ENCODE data around the gene LEMD2. TPM values are rescaled to one million over a fixed set of nuclear protein-coding genes. Genes with fewer than 3 reads are reported as not detected.

Gene LEMD2
- total RNA-seq, 1 experiment from 2014 or later, result 65.1 TPM

DNA sequence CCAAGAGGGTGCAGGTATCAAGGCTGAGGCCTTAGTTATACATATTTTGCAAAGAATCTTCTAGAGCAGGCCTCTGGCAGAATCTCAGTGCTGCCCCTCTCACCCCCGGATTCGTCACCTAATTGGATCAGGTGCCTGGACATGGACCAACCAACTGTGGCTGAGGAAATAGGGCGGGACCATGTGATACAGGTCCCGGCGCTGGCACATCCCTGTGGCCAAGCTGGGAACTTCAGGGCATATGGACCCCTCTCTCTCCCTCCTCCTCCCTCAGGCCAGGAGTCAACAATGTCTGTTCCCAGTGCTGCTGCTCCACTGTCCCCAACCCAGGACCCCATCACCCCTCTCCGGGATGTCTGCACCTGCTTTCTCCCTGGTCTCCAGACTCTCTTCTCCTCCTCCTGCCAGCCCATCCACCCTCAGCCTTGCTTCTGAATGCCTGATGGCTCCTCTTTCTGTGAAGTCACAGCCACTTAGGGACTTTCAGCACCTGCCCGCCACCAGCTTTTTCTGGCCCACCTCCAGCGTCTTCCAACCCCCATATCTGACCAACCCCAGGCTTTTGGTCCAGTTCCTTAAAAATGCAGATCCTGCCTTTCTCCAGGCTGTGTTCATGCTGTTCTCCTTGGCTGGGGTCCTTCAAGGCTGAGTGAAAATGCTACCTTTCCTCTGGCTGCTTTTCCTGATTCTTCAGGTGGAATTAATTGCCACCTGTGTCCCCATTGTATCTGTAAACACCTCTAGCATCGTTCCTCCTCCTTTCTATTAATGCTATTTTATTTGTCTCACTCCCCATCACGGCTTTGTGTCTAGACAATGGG lies 33.9 kb upstream of the LEMD2 start:
- peak; percentile 74 for DNase-seq (ENCODE audit: low spot score)
- in situ Hi-C loops (cut with HindIII; ENCODE audit: low sequenced_read_pairs), result no loop called here

DNA sequence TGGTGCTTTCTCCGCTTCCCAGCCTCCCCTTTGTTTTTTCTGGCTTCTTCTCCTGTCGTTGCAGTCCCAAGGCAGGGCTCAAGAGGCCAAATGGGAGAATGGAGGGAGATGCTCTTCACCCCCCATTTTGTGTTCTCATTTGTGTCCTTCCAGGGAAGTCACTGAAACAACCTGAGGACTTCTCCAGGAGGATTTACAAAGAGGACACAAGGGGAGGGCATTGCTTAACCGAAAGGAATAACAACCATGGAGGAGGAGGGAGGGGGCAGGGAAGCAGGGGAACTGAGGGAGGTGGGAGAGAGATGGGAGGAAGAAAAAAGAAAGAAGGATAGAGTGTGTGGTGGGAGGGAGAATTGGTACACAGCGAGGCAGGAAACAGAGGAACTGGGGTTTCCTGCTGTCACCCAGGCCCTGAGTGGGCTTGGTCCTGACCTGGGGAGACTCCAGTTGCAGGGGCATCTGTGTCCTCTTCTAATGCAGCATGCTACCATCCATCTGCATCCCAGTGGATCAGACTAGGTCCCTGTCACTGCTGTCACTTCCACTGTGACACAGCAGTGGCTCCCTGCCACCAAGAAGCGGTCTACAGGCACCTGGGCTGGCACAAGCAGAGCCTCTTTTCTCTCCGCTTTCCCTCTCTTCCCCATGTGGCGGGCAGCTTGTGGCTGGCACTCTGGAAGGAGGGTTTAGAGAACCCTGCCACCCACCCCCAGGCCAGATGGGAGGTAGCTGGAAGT lies 32.0 kb upstream of the LEMD2 start:
- no peak for DNase-seq (ENCODE audit: low spot score)
- in situ Hi-C loops (cut with HindIII; ENCODE audit: low sequenced_read_pairs), result no loop called here

DNA sequence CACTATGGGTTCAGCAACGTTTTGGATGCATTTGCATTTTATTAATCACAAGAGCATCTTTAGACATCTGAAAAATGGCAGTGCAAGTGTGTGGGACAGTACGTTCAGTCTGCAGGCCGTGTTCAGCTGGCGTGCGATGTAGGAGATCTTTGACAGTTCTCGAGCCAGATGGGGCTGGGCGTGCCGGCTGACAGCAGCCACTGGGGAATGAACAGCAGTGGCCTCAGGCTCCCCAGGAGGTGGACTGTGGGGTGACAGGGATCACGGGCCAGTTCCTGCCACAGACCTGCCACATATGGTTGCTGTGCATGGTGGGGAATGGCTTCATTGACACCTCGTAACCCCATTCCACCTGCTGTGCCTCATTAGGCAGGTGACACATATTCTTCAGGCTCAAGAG lies 31.3 kb upstream of the LEMD2 start:
- in situ Hi-C loops (cut with HindIII; ENCODE audit: low sequenced_read_pairs), result no loop called here
- DNase-seq (ENCODE audit: low spot score), result no peak

DNA sequence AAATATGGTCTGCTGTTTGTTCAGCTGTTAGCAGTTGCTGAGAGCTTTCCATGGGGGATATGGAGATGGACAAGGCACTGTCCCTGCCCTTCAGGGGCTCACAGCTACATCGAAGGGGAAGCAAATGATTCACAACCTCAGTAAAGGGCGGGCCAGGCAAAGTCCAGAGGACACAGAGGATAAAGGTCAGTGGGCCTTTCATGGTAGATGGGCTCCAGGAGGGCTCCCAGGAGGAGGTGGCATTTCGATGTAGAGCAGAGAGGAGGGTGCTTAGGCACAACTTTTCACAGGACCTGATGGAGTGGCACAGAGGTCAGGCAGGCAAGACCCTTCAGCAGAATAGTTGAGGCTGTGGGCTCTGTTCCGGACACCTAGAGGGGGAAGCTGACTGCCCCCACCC lies 30.1 kb upstream of the LEMD2 start:
- no peak for DNase-seq (ENCODE audit: low spot score)
- in situ Hi-C loops (cut with HindIII; ENCODE audit: low sequenced_read_pairs), result no loop called here

DNA sequence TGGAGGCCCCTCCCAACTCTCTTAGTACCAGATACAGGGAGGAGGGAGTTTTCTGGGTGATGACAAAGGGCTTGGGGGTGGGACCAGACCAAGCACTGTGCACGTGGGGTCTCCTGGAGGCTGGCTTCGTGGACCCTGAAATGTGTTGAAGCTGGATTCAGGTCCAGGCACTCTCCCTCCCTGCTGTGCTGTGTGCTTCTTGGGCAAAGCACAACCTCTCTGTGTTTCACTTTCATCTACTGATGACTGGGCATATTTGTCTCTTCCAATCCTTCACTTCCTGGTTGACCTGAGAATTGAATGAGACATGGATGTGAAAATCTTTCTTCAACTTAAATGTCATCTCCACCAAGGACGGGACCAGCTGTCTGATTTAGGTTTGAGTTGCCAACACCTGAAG lies 29.4 kb upstream of the LEMD2 start:
- in situ Hi-C loops (cut with HindIII; ENCODE audit: low sequenced_read_pairs), result no loop called here

DNA sequence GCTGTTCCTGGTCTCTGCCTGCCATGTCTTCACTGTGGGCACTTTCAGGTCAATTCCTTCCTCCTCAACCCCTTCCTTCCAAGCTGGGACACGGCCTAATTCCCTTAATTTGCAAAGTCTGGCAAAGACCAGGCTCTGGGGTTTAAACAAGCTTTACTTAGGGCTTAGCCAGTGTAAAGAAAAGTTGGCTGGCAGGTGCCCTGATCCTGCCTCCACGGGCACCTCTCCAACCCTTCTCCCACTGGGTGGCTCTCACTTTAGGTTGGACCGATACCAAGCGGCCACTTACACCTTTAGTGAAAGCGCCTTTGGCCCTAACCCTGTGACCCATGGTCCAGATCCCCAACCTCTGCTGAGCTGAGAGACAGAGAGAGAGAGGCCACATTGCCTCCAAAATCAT lies 28.6 kb upstream of the LEMD2 start:
- no peak for DNase-seq (ENCODE audit: low spot score)
- in situ Hi-C loops (cut with HindIII; ENCODE audit: low sequenced_read_pairs), result no loop called here

More for the DNA sequence above, 29.4 kb upstream of the LEMD2 start:
- DNase-seq (ENCODE audit: low spot score), result no peak

DNA sequence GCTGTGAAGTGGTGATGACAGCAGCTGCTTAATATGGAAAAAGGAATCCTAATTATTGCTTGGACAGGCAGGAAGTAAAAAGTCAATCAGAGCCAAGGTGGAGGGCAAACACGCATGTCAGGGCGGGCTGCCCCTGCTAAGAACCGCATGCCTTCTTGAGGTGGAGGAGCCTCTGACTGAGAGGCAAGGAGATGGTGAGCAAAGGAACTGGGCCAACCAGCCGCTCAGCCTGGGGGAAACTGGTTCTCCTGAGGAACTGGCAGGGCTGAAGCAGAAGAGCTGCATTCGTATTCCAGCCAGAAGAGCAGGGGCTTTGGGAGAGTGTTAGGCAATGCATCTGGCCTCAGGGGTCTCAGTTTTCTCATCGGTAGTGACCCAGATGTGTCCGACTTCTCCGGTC lies 28.0 kb upstream of the LEMD2 start:
- no peak for DNase-seq (ENCODE audit: low spot score)
- in situ Hi-C loops (cut with HindIII; ENCODE audit: low sequenced_read_pairs), result no loop called here

DNA sequence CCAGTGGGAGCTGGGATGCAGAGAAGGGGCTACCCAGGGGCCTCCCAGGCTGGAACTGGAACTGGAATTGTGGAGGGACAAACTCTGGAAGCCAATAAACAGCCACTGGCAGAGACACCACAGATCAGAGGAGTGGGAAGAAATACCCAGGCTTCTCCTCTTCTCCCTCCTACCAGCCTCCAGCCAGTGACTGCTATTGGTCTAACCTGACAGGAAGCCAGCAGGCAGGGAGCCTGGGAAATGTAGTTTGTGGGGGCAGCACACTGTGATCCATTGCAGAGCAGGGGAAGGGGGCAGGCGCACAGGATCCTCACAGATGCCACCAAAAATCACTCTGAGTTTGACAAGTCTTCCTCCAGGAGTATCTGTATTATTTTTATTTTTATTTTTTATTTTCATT lies 26.9 kb upstream of the LEMD2 start:
- DNase-seq (ENCODE audit: low spot score), result peak; percentile 73
- in situ Hi-C loops (cut with HindIII; ENCODE audit: low sequenced_read_pairs), result no loop called here

DNA sequence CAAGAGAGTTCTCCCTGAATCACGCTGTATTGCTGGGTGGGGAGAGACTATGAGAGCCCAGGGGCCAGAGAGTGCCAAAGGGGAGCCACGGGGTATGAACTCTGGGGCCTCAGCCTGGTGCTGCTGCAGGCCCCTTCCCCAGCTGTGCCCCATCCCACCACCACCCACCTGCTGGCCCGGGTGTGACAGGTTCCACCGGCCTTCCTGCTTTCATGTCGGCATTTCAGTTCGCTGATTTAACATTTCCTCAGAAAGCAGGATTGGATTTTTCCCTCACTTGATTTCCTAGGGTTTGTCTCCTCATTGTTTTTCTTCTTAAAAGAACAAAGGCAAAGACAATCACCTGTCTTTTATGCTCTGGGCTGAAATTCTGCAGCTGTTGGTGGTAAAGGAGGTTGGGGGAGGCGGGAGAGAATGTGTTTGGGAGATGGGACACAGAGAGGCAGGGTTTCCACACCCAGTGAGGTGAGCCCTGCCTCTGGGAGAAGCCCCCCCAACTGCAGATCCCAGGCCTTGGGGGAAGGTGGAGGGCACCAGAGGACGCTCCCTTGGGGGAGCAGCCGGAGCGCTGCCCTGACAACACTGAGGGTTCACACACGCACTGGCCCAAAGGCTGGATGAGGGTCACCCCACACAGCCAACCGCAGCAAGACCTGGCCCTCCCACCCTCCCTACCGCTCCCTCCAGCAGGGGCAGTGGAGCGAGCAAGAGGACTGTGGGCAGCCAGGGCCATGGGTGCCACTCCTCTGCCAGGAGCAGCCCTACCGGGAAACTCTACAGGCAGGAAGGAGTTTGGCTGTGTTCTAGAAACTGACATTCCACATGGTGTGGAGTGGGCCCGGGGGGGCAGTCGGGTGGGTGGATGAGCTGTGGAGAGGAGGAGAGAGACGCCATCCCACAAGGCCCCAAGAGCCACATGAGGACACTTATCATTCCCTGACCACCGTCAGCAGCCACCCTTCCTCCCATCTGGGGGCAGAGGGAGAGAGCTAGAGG lies 25.4 kb upstream of the LEMD2 start:
- in situ Hi-C loops (cut with HindIII; ENCODE audit: low sequenced_read_pairs), result no loop called here

DNA sequence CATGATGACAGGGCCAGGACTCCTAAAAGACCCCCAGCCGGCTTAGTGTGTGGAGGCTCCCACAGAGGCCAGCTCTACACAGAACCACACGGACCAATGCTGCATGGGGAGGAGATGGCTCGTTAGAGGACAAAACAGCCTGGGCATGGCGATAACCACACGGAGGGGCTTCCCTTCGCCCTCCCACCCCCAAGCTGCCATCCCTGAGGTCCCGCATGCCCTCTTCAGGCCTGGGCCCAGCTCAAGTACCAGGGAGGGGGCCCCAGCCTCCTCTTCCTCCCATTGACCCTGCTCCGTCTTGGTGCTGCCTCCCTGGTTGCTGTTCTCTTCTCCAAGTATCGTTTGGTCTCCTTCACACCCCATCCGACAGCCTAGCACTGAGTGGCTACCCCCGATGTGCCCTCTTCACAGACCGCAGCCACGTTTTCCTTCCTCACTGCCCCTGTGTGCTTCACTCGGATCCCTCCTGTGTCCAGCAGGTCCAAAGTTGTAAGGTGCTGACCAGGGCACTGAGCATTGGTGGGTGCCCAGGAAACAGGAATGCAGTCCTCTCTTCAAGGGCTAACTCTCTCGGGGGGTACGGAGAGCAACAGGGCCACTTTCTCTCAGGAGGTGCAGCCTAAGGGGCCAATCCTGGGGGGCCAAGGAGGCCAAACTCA lies 24.4 kb upstream of the LEMD2 start:
- in situ Hi-C loops (cut with HindIII; ENCODE audit: low sequenced_read_pairs), result no loop called here
- no peak for DNase-seq (ENCODE audit: low spot score)

More for the DNA sequence above, 25.4 kb upstream of the LEMD2 start:
- DNase-seq (ENCODE audit: low spot score), result no peak

DNA sequence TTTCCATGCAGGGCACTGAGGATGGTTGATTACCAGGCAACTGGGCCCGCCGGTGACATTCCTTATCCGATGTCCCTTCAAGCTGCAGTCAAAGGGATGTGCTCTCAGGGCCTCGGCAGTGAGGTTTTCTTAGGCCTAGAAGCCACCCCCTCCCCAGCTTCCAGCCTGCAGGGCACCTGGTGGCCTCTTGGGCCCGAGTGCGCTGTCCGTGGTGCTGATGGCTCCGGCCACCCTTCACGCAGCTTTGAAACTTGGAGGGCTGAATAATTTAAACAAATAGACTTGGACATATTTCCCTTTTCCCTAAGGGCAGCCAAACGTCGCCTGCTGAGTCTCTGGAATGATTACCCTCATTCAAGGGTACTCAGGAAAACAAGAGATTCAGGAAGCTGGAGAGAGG lies 23.7 kb upstream of the LEMD2 start:
- in situ Hi-C loops (cut with HindIII; ENCODE audit: low sequenced_read_pairs), result no loop called here
- DNase-seq (ENCODE audit: low spot score), result no peak

DNA sequence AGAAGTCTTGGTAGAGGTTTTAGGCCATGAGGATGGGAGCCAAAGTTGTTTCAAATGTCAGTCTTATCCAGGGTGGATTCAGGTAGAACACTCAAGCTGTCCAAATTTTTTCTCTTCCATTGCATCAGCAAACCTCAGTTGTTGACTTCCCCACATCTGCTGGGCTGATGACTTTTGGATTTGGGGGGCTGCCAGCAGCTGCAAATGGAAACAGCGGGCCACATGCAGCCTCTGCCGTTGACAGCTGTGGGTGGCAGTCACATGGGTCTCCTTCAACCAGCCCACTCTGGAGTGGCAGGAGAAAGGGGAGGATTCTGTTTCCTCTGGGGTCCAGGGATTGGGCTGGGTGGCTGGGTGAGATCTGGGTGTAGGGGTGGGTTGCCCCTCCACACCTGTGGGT lies 20.7 kb upstream of the LEMD2 start:
- in situ Hi-C loops (cut with HindIII; ENCODE audit: low sequenced_read_pairs), result no loop called here
- DNase-seq (ENCODE audit: low spot score), result no peak

DNA sequence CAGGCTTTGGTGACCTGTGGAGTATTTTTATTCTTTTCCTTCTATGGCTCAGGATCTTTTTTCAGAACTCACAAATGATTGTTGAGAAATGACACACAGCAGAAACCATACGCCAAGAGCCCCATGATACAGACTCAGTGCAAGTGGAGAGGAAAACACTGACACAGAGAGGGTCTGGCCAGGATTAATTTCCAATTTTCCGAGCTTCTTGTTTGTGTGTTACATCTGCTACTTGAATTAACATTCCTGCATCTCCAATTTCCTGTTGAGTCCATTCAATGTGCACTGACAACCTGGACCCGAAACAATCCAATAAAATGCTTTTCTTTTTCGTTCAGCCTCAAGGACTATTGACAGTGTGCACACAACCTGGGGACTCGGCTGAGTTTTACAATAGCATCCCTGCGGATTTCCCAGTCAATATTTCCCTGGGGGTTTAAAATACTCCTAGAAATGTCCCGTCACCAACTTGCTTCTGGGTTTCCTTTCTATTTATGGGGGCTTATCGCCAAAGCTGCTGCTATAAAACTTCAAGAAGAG lies 19.8 kb upstream of the LEMD2 start:
- no peak for DNase-seq (ENCODE audit: low spot score)
- in situ Hi-C loops (cut with HindIII; ENCODE audit: low sequenced_read_pairs), result no loop called here

DNA sequence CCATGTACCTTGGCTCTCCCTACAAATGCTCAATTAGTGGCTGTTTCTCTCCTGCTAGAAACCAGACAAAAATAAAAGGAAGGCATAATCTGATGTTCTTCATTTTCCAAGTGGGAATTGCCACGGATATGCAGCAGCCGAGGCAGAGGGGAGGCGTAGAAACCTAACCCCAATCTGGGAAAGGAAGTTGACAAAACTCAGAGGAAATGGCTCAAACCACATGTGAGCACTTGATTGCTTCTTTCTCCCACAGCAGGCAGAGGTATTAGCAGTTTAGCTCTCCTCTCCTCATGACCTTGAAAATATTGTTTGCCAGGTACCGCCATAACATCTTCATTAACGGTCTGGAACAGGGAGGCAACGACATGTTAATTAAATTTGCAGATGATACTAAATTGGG lies 18.7 kb upstream of the LEMD2 start:
- no peak for DNase-seq (ENCODE audit: low spot score)
- in situ Hi-C loops (cut with HindIII; ENCODE audit: low sequenced_read_pairs), result no loop called here

DNA sequence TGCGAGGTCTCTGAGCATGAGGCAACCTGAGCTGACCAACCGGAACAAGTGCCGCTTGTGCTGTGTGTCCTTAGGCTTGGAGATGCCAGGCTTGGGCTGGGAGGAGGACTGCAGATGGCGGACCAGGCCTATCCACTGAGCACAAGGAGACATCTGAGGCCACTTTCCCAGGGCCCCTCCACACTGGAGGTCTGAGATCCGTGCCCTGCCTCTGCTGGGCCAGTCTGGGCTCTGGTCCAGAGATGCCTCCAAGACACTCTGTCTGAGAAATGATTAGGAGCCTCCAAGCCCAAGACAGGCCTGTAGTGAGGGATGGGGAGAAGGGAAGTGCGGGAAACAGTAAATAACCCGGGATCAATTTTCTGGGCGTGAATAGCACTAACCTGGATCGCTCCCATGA lies 17.9 kb upstream of the LEMD2 start:
- in situ Hi-C loops (cut with HindIII; ENCODE audit: low sequenced_read_pairs), result no loop called here

DNA sequence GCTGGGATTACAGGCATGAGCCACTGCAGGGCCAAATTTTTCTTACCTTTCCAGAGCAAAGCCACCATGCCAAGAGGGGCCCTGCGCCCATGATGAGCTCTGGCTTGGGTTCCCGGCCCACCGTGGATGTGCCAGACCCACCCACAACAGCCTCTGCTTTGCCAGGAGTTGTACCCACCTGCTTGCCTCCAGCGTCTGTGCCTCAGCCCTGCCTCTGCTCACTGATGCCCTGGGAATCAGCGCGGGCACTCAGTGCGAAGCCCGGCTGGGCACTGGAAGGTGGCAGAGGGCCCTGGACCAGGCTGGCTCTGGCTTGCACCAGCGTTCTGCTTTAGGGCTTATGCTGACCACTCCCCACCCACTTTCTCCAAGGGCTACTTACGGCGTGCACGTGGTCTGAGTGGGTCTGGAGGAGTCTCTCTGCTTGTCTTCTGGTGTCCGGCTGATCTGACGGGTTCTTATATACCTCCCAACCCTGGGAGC lies 14.7 kb upstream of the LEMD2 start, which contains the start of gene MLN:
TSS of gene MLN (minus strand) at position 433 of the 483 bp plus-strand sequence. CDS start 2,840 bp downstream, outside the sequence.
- in situ Hi-C loops (cut with HindIII; ENCODE audit: low sequenced_read_pairs), result no loop called here
- no peak for DNase-seq (ENCODE audit: low spot score)

More for the DNA sequence above, 17.9 kb upstream of the LEMD2 start:
- no peak for DNase-seq (ENCODE audit: low spot score)

DNA sequence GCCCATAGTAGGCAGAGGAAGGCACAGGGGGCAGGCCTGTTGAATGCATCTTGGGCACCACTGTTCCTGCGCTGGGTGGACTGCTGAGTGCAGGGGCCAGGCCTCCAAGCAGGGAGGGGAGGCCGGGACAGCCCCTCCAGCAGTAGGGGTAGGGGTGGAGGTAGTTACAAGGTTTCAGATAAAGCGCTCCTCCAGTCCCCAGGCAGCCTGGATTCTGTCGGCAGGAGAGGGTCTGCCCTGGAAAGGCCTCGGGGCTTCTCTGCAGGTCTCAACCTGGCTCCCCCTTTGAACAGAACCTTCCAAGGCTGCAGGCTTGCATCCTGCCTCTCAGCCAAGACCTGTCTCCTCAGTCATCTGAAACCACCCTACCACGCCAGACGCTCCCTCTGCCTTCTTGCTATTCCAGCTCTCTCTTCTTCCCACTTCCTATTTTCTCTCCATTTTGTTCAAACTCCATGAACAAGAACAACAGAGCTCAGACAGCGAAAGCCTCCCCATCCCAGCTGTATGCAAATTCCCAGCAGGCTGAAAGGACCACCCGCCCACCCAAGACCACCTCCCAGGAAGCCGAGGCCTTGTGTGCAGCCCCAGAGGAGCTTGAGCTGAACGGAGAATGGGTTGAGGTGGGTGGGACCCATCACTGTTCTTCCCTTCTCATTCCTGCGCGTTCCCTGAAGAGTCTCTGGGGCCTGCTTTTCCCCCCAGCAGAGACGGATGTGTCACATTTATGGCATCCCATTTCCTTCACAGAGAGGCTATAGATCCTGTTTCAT lies 13.4 kb upstream of the LEMD2 start:
- in situ Hi-C loops (cut with HindIII; ENCODE audit: low sequenced_read_pairs), result no loop called here

DNA sequence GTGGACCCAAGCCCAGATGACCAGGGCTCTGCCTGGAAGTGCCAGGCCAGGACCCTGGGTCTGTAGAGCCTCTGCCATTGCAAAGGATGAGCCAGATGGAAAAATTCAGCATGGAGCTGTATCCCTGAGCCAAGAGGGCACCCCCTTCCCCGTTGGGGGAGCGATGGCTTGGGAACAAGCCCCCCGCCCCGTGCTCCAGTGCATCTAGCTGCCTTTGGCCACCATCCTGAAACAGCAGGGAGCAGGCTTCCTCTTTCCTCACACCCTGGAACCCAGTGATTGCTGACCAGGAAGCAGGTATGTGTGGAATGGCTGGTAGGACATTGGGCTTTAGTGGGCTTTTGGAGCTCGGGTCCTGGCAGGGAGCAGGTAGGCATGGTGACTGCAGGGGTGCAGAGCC lies 12.7 kb upstream of the LEMD2 start:
- in situ Hi-C loops (cut with HindIII; ENCODE audit: low sequenced_read_pairs), result no loop called here

More for the DNA sequence above, 13.4 kb upstream of the LEMD2 start:
- DNase-seq (ENCODE audit: low spot score), result no peak

More for the DNA sequence above, 12.7 kb upstream of the LEMD2 start:
- no peak for DNase-seq (ENCODE audit: low spot score)
